ENCODE data around the gene HMGCS1. TPM values are rescaled to one million over a fixed set of nuclear protein-coding genes. Genes with fewer than 3 reads are reported as not detected.

The HMGCS1 gene
- total RNA-seq, 1 experiment from 2014 or later, result 87.9 TPM

- H3K36me3 ChIP-seq (replicated peaks; ENCODE audit: control insufficient read depth, insufficient read depth, low read length), result peaks cover 5% of the 10 kb centered on the region
- no peak for DNase-seq
- no peak overlapping the region for H3K4me3 ChIP-seq (ENCODE audit: insufficient read depth, low read depth, low read length)
- no peaks in the 10 kb centered on the region for H3K27me3 ChIP-seq (ENCODE audit: control insufficient read depth, insufficient read depth, low read length)
Observed at GRCh38 chr5:43303242-43303641, 10.0 kb downstream of the HMGCS1 start.

GRCh38 chr5:43302481-43302880, 10.7 kb downstream of the HMGCS1 start:
- DNase-seq, result no peak
- H3K4me3 ChIP-seq (ENCODE audit: insufficient read depth, low read depth, low read length), result no peak overlapping the region
- H3K27me3 ChIP-seq (ENCODE audit: control insufficient read depth, insufficient read depth, low read length), result no peaks in the 10 kb centered on the region
- H3K36me3 ChIP-seq (replicated peaks; ENCODE audit: control insufficient read depth, insufficient read depth, low read length), result peaks cover 8% of the 10 kb centered on the region

- H3K27me3 ChIP-seq (ENCODE audit: control insufficient read depth, insufficient read depth, low read length), result no peaks in the 10 kb centered on the region
- H3K36me3 ChIP-seq (replicated peaks; ENCODE audit: control insufficient read depth, insufficient read depth, low read length), result peaks cover 15% of the 10 kb centered on the region
- H3K4me3 ChIP-seq (ENCODE audit: insufficient read depth, low read depth, low read length), result no peak overlapping the region
- DNase-seq, result no peak
Observed at GRCh38 chr5:43301653-43302091, 11.5 kb downstream of the HMGCS1 start.

GRCh38 chr5:43300112-43300511, 13.1 kb downstream of the HMGCS1 start:
- Histone ChIP-seq H3K27me3 (ENCODE audit: control insufficient read depth, insufficient read depth, low read length) (no peaks in the 10 kb centered on the region), H3K36me3 (replicated peaks; ENCODE audit: control insufficient read depth, insufficient read depth, low read length) (peaks cover 26% of the 10 kb centered on the region), H3K4me3 (ENCODE audit: insufficient read depth, low read depth, low read length) (no peak overlapping the region)
- DNase-seq, result no peak

GRCh38 chr5:43298443-43298842, 14.8 kb downstream of the HMGCS1 start:
- Histone ChIP-seq H3K4me3 (ENCODE audit: insufficient read depth, low read depth, low read length) (no peak overlapping the region), H3K36me3 (replicated peaks; ENCODE audit: control insufficient read depth, insufficient read depth, low read length) (peaks cover 38% of the 10 kb centered on the region), H3K27me3 (ENCODE audit: control insufficient read depth, insufficient read depth, low read length) (no peaks in the 10 kb centered on the region)
- no peak for DNase-seq

GRCh38 chr5:43296835-43297234, 16.4 kb downstream of the HMGCS1 start:
- Histone ChIP-seq H3K27me3 (ENCODE audit: control insufficient read depth, insufficient read depth, low read length) (no peaks in the 10 kb centered on the region), H3K36me3 (replicated peaks; ENCODE audit: control insufficient read depth, insufficient read depth, low read length) (peaks cover 50% of the 10 kb centered on the region), H3K4me3 (ENCODE audit: insufficient read depth, low read depth, low read length) (no peak overlapping the region)
- no peak for DNase-seq

- H3K4me3 ChIP-seq (ENCODE audit: insufficient read depth, low read depth, low read length), result no peak overlapping the region
- H3K27me3 ChIP-seq (ENCODE audit: control insufficient read depth, insufficient read depth, low read length), result no peaks in the 10 kb centered on the region
- peaks cover 53% of the 10 kb centered on the region for H3K36me3 ChIP-seq (replicated peaks; ENCODE audit: control insufficient read depth, insufficient read depth, low read length)
- DNase-seq, result no peak
Observed at GRCh38 chr5:43295202-43295601, 18.0 kb downstream of the HMGCS1 start.

GRCh38 chr5:43294226-43294625, 19.0 kb downstream of the HMGCS1 start:
- Histone ChIP-seq H3K4me3 (ENCODE audit: insufficient read depth, low read depth, low read length) (no peak overlapping the region), H3K36me3 (replicated peaks; ENCODE audit: control insufficient read depth, insufficient read depth, low read length) (peaks cover 50% of the 10 kb centered on the region)
- DNase-seq, result no peak

GRCh38 chr5:43290726-43291125, 22.5 kb downstream of the HMGCS1 start:
- DNase-seq, result no peak
- H3K4me3 ChIP-seq (ENCODE audit: insufficient read depth, low read depth, low read length), result no peak overlapping the region
- H3K36me3 ChIP-seq (replicated peaks; ENCODE audit: control insufficient read depth, insufficient read depth, low read length), result peaks cover 44% of the 10 kb centered on the region
- H3K27me3 ChIP-seq (ENCODE audit: control insufficient read depth, insufficient read depth, low read length), result no peaks in the 10 kb centered on the region

More at GRCh38 chr5:43294226-43294625, 19.0 kb downstream of the HMGCS1 start:
- no peaks in the 10 kb centered on the region for H3K27me3 ChIP-seq (ENCODE audit: control insufficient read depth, insufficient read depth, low read length)

GRCh38 chr5:43288269-43288831, 24.9 kb downstream of the HMGCS1 start:
- no peaks in the 10 kb centered on the region for H3K27me3 ChIP-seq (ENCODE audit: control insufficient read depth, insufficient read depth, low read length)
- peaks cover 25% of the 10 kb centered on the region for H3K36me3 ChIP-seq (replicated peaks; ENCODE audit: control insufficient read depth, insufficient read depth, low read length)
- no peak overlapping the region for H3K4me3 ChIP-seq (ENCODE audit: insufficient read depth, low read depth, low read length)
- DNase-seq, result no peak

- no peak overlapping the region for H3K4me3 ChIP-seq (ENCODE audit: insufficient read depth, low read depth, low read length)
- no peak for DNase-seq
- no peaks in the 10 kb centered on the region for H3K27me3 ChIP-seq (ENCODE audit: control insufficient read depth, insufficient read depth, low read length)
- peaks cover 18% of the 10 kb centered on the region for H3K36me3 ChIP-seq (replicated peaks; ENCODE audit: control insufficient read depth, insufficient read depth, low read length)
Observed at GRCh38 chr5:43287493-43287892, 25.7 kb downstream of the HMGCS1 start.

GRCh38 chr5:43286623-43287022, 26.6 kb downstream of the HMGCS1 start:
- Histone ChIP-seq H3K27me3 (ENCODE audit: control insufficient read depth, insufficient read depth, low read length) (no peaks in the 10 kb centered on the region), H3K4me3 (ENCODE audit: insufficient read depth, low read depth, low read length) (no peak overlapping the region), H3K36me3 (replicated peaks; ENCODE audit: control insufficient read depth, insufficient read depth, low read length) (peaks cover 14% of the 10 kb centered on the region)
- no peak for DNase-seq

- H3K4me3 ChIP-seq (ENCODE audit: insufficient read depth, low read depth, low read length), result no peak overlapping the region
- H3K36me3 ChIP-seq (replicated peaks; ENCODE audit: control insufficient read depth, insufficient read depth, low read length), result peaks cover 3% of the 10 kb centered on the region
- DNase-seq, result no peak
- H3K27me3 ChIP-seq (ENCODE audit: control insufficient read depth, insufficient read depth, low read length), result no peaks in the 10 kb centered on the region
Observed at GRCh38 chr5:43281840-43282658, 31.2 kb downstream of the HMGCS1 start.

GRCh38 chr5:43279548-43280274, 33.5 kb downstream of the HMGCS1 start:
- no peak overlapping the region for H3K4me3 ChIP-seq (ENCODE audit: insufficient read depth, low read depth, low read length)
- no peak for DNase-seq
- no peaks in the 10 kb centered on the region for H3K27me3 ChIP-seq (ENCODE audit: control insufficient read depth, insufficient read depth, low read length)
- H3K36me3 ChIP-seq (replicated peaks; ENCODE audit: control insufficient read depth, insufficient read depth, low read length), result no peaks in the 10 kb centered on the region

GRCh38 chr5:43275391-43275790, 37.8 kb downstream of the HMGCS1 start:
- H3K27me3 ChIP-seq (ENCODE audit: control insufficient read depth, insufficient read depth, low read length), result no peaks in the 10 kb centered on the region
- DNase-seq, result no peak
- H3K4me3 ChIP-seq (ENCODE audit: insufficient read depth, low read depth, low read length), result no peak overlapping the region
- no peaks in the 10 kb centered on the region for H3K36me3 ChIP-seq (replicated peaks; ENCODE audit: control insufficient read depth, insufficient read depth, low read length)

Measured in H7 (cell line).